Karpas-422 (cell line): ENCODE measurements around the gene CORO7. TPM values are rescaled to one million over a fixed set of nuclear protein-coding genes. Genes with fewer than 3 reads are reported as not detected.
A peak's percentile ranks its signal among the peaks of the same experiment; 100 is the strongest.

Source experiments
- DNase-seq: peaks from one replicate; pipeline ENCODE4 v3.0.0-alpha.2; 2015
- H2AFZ ChIP-seq: fragments of 200-600 bp; sonication (generic); 2 replicates; pipeline ENCODE4 v1.6.1; 2014; ENCODE audit warnings: antibody characterized with exemption, low read length, mixed read lengths
- H3K27ac ChIP-seq: fragments of 200-600 bp; sonication (generic); 2 replicates; pipeline ENCODE4 v1.5.1; 2014; ENCODE audit warnings: mild to moderate bottlenecking, low read length, moderate library complexity
- H3K27me3 ChIP-seq: fragments of 200-600 bp; sonication (generic); 2 replicates; pipeline ENCODE4 v1.6.1; 2014; ENCODE audit warnings: low read length, mixed read lengths
- H3K36me3 ChIP-seq: fragments of 200-600 bp; sonication (generic); 2 replicates; pipeline ENCODE4 v1.6.1; 2014; ENCODE audit warnings: low read length, mixed read lengths; ENCODE audit not compliant: insufficient read depth
- H3K4me1 ChIP-seq: fragments of 200-600 bp; sonication (generic); 2 replicates; pipeline ENCODE4 v1.6.1; 2014; ENCODE audit warnings: mild to moderate bottlenecking, low read length, mixed read lengths
- H3K4me2 ChIP-seq: fragments of 200-600 bp; sonication (generic); 2 replicates; pipeline ENCODE4 v1.6.1; 2014; ENCODE audit warnings: low read length, low read depth, mild to moderate bottlenecking; ENCODE audit not compliant: poor library complexity, severe bottlenecking
- H3K4me3 ChIP-seq: fragments of 200-600 bp; sonication (generic); 2 replicates; pipeline ENCODE4 v1.5.1; 2014; ENCODE audit warnings: mild to moderate bottlenecking, antibody characterized with exemption, low read length, mixed read lengths
- H3K79me2 ChIP-seq: fragments of 200-600 bp; sonication (generic); 2 replicates; pipeline ENCODE4 v1.6.1; 2014; ENCODE audit warnings: mild to moderate bottlenecking, low read length, mixed read lengths
- H3K9ac ChIP-seq: fragments of 200-600 bp; sonication (generic); 2 replicates; pipeline ENCODE4 v1.6.0; 2014; ENCODE audit warnings: low read length
- H3K9me2 ChIP-seq: fragments of 200-600 bp; sonication (generic), shearing (Covaris generic); replicated peaks from 2 replicates; pipeline ENCODE4 v1.6.0; 2014; ENCODE audit warnings: mild to moderate bottlenecking, low read length, moderate library complexity; ENCODE audit not compliant: insufficient read depth
- H3K9me3 ChIP-seq: fragments of 300-700, 200-600 bp; sonication (generic); 2 replicates; pipeline ENCODE4 v1.6.1; 2014; ENCODE audit warnings: low read length, mixed read lengths
- H4K20me1 ChIP-seq: fragments of 200-600 bp; sonication (generic); 2 replicates; pipeline ENCODE4 v1.6.1; 2014; ENCODE audit warnings: mild to moderate bottlenecking, antibody characterized with exemption, low read length, low read depth; ENCODE audit not compliant: insufficient read depth
- total RNA-seq: library from RNA; depleted of rRNA; stranded (reverse); fragments of >200 nt; shearing (Covaris generic); gene quantifications from 2 replicates; pipeline ENCODE4 v1.2.3, GENCODE V29; 2014; ENCODE audit warnings: low replicate concordance

The CORO7 gene
- total RNA-seq, 1 experiment from 2014 or later: 46.2 TPM

- Histone ChIP-seq H3K36me3 (no peaks in the 10 kb centered on the region), H3K27ac (no peak overlapping the region), H3K9me2 (no peaks in the 10 kb centered on the region), H3K27me3 (no peaks in the 10 kb centered on the region), H3K4me1 (peaks cover 8% of the 10 kb centered on the region), H3K9me3 (no peaks in the 10 kb centered on the region), H4K20me1 (peaks cover 3% of the 10 kb centered on the region; the same call in 1 of the 2 replicates), H2AFZ (no peak overlapping the region), H3K4me2 (no peak overlapping the region), H3K9ac (no peak overlapping the region), H3K79me2 (no peaks in the 10 kb centered on the region), H3K4me3 (no peak overlapping the region)
- no peak for DNase-seq
These were observed 83.6 kb downstream of the CORO7 start for GRCh38 chr16:4332623-4333307.

GRCh38 chr16:4332083-4332482, 84.3 kb downstream of the CORO7 start:
- H3K36me3 ChIP-seq: no peaks in the 10 kb centered on the region
- H3K79me2 ChIP-seq: no peaks in the 10 kb centered on the region

GRCh38 chr16:4330277-4330874, 86.0 kb downstream of the CORO7 start:
- H4K20me1 ChIP-seq: peaks cover 3% of the 10 kb centered on the region; the same call in 1 of the 2 replicates
- no peaks in the 10 kb centered on the region for H3K9me2 ChIP-seq
- H2AFZ ChIP-seq: no peak overlapping the region
- DNase-seq: peak; percentile 82
- H3K4me1 ChIP-seq: peaks cover 9% of the 10 kb centered on the region
- no peaks in the 10 kb centered on the region for H3K9me3 ChIP-seq
- H3K27me3 ChIP-seq: no peaks in the 10 kb centered on the region
- no peaks in the 10 kb centered on the region for H3K79me2 ChIP-seq
- no peak overlapping the region for H3K27ac ChIP-seq
- no peak overlapping the region for H3K4me2 ChIP-seq
- H3K36me3 ChIP-seq: no peaks in the 10 kb centered on the region
- no peak overlapping the region for H3K9ac ChIP-seq
- no peak overlapping the region for H3K4me3 ChIP-seq

More at GRCh38 chr16:4332083-4332482, 84.3 kb downstream of the CORO7 start:
- H3K4me2 ChIP-seq: no peak overlapping the region
- H4K20me1 ChIP-seq: peaks cover 3% of the 10 kb centered on the region; the same call in 1 of the 2 replicates
- H2AFZ ChIP-seq: no peak overlapping the region
- peaks cover 9% of the 10 kb centered on the region for H3K4me1 ChIP-seq
- H3K4me3 ChIP-seq: no peak overlapping the region
- no peaks in the 10 kb centered on the region for H3K27me3 ChIP-seq
- no peaks in the 10 kb centered on the region for H3K9me3 ChIP-seq
- DNase-seq: no peak
- H3K9me2 ChIP-seq: no peaks in the 10 kb centered on the region
- no peak overlapping the region for H3K27ac ChIP-seq
- no peak overlapping the region for H3K9ac ChIP-seq

- no peak for DNase-seq
- Histone ChIP-seq H3K9ac (no peak overlapping the region), H3K79me2 (no peaks in the 10 kb centered on the region)
These were observed 87.3 kb downstream of the CORO7 start for GRCh38 chr16:4328782-4329775.

GRCh38 chr16:4328046-4328781, 88.2 kb downstream of the CORO7 start:
- peak overlapping the region; percentile 59 for H3K4me2 ChIP-seq

More at GRCh38 chr16:4328782-4329775, 87.3 kb downstream of the CORO7 start:
- H3K27ac ChIP-seq: no peak overlapping the region
- no peaks in the 10 kb centered on the region for H3K9me2 ChIP-seq
- H3K9me3 ChIP-seq: no peaks in the 10 kb centered on the region
- H4K20me1 ChIP-seq: peaks cover 3% of the 10 kb centered on the region; the same call in 1 of the 2 replicates
- H3K27me3 ChIP-seq: no peaks in the 10 kb centered on the region
- no peak overlapping the region for H3K4me3 ChIP-seq
- H3K4me1 ChIP-seq: peaks cover 9% of the 10 kb centered on the region
- H3K4me2 ChIP-seq: no peak overlapping the region
- no peak overlapping the region for H2AFZ ChIP-seq
- no peaks in the 10 kb centered on the region for H3K36me3 ChIP-seq

GRCh38 chr16:4327386-4328045, 88.9 kb downstream of the CORO7 start:
- Histone ChIP-seq H2AFZ (peak overlapping the region; percentile 41; the same call in 1 of the 2 replicates), H4K20me1 (no peaks in the 10 kb centered on the region), H3K4me3 (peak overlapping the region; percentile 53; the same call in 1 of the 2 replicates), H3K27me3 (no peaks in the 10 kb centered on the region), H3K27ac (no peak overlapping the region), H3K4me2 (peak overlapping the region; percentile 59), H3K36me3 (no peaks in the 10 kb centered on the region), H3K9me2 (no peaks in the 10 kb centered on the region), H3K9ac (peak overlapping the region; percentile 58), H3K4me1 (peaks cover 9% of the 10 kb centered on the region), H3K9me3 (no peaks in the 10 kb centered on the region), H3K79me2 (no peaks in the 10 kb centered on the region)
- DNase-seq: no peak

More at GRCh38 chr16:4328046-4328781, 88.2 kb downstream of the CORO7 start:
- H3K9ac ChIP-seq: peak overlapping the region; percentile 58
- no peaks in the 10 kb centered on the region for H3K9me2 ChIP-seq
- no peaks in the 10 kb centered on the region for H3K79me2 ChIP-seq
- H3K4me3 ChIP-seq: peak overlapping the region; percentile 53; the same call in 1 of the 2 replicates
- peak overlapping the region; percentile 41; the same call in 1 of the 2 replicates for H2AFZ ChIP-seq
- H3K27ac ChIP-seq: no peak overlapping the region
- DNase-seq: peak; percentile 82
- no peaks in the 10 kb centered on the region for H3K27me3 ChIP-seq
- no peaks in the 10 kb centered on the region for H3K36me3 ChIP-seq
- no peaks in the 10 kb centered on the region; the same call in 1 of the 2 replicates for H4K20me1 ChIP-seq
- H3K4me1 ChIP-seq: peaks cover 9% of the 10 kb centered on the region
- H3K9me3 ChIP-seq: no peaks in the 10 kb centered on the region

- H3K9me3 ChIP-seq: no peaks in the 10 kb centered on the region
- no peak for DNase-seq
- no peaks in the 10 kb centered on the region for H3K27me3 ChIP-seq
- no peaks in the 10 kb centered on the region for H3K79me2 ChIP-seq
- H3K4me2 ChIP-seq: no peak overlapping the region
- no peak overlapping the region for H3K9ac ChIP-seq
- H2AFZ ChIP-seq: no peak overlapping the region
- peaks cover 9% of the 10 kb centered on the region for H3K4me1 ChIP-seq
- H3K9me2 ChIP-seq: no peaks in the 10 kb centered on the region
- no peak overlapping the region for H3K4me3 ChIP-seq
- no peaks in the 10 kb centered on the region for H4K20me1 ChIP-seq
- H3K36me3 ChIP-seq: no peaks in the 10 kb centered on the region
- H3K27ac ChIP-seq: no peak overlapping the region
These were observed 91.1 kb downstream of the CORO7 start for GRCh38 chr16:4325253-4325758.
